HG03103 (cell line): ENCODE data around the gene ZNF543.
"Not testable (repeated sequence)": the region's sequence is repeated elsewhere in the genome, so short reads cannot be mapped to it uniquely, and the experiment has no call there.

Source experiments
- ATAC-seq: cut with Tn5 transposase; IDR thresholded peaks from one replicate; pipeline ENCODE4 v1.9.1; 2021; ENCODE audit warnings: low read depth; ENCODE audit not compliant: unreplicated experiment

The ZNF543 gene

GRCh38 chr19:57320180-57321084 is at the start of gene ZNF543:
TSS of gene ZNF543 (plus strand) at chr19:57320472. CDS start at chr19:57320854, 382 bp downstream.
- ATAC-seq = peak; percentile 93

GRCh38 chr19:57271280-57271679 is 49.0 kb upstream of the ZNF543 start:
- no peak for ATAC-seq

DNA sequence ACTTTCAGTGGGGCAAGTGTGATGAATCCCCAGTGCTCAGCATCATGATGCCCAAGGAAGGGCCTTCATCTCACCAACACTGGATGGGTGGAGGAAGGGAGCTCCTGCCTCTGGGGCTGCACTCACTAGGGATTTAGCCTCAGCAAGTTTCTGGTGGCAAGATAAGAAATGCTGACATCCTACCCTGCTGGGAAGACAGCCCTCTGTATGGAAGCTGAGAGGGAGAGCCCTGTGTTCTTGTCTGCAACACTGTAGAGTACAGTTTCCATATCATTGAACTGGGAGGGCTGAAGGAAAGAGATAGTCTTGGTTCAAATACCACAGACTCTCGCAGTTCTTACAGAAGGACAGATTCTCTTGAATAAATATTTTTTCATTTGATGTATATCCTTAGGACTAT is 47.3 kb upstream of the ZNF543 start:
- no peak for ATAC-seq

DNA sequence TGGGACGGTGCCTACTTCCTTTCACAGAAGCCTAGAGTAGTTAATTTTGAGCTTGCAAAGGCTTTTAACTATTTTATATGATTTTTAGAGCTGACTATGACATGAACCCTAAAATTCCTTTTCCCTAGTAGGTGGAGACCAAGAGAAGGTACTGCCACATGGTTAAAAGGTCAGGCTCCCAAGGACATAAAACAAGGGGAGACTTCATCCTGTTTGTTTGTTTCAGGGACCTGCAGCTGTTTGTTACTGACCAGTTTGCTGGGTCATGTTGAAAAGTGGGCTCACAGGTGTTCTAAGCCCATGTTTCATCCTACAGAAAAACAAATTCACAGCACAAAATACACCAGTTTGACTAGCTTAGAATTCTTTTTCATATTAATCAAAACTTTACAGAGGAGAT is 43.8 kb upstream of the ZNF543 start:
- ATAC-seq = no peak

DNA sequence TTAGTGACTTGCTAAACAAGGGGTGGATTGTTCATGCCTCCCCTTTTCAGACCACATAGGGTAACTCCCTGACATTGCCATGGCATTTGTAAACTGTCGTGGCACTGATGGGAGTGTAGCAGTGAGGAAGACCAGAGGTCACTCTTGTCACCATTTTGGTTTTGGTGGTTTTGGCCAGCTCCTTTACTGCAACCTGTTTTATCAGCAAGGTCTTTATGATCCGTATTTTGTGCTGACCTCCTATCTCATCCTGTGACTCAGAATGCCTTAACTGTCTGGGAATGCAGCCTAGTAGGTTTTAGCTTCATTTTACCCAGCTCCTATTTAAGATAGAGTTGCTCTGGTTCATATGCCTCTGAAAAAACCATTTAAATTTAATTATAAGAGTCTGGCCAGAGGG is 41.8 kb upstream of the ZNF543 start:
- ATAC-seq = not testable (repeated sequence)

DNA sequence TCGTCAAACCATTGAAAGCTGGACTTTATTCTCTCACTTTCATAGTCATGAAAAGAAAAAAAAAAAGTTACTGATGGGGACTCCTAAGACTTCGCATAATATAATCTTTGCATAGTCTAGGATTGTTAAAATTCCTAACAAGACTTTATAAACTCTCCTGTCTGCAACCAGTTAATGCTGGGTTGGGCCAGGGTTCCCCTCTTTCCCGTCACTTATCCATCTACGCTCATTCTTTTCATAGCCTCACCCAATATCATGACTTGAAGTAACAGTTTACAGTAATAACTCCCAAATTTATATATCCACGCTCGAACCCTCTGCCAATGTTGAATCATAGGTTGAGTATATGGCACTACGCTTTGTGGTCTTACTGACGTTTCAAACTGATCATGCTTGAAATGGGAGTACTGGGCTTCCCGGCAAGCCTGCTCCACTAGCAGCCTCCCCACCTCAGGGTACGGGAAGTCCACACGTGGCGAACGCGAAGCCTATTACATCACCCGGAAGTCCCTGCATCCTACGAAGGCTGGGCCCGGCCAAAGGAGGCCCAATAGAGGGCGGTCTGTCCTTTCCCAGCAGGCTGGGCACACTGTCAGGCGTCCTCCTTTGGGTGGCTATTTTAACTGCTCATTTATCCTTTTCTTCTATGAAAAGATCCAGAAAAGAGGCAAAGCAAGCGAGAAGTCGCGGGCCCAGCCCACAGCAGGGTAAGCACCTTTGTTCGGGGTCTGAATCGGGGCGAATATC is 40.7 kb upstream of the ZNF543 start:
- ATAC-seq = peak; percentile 60

DNA sequence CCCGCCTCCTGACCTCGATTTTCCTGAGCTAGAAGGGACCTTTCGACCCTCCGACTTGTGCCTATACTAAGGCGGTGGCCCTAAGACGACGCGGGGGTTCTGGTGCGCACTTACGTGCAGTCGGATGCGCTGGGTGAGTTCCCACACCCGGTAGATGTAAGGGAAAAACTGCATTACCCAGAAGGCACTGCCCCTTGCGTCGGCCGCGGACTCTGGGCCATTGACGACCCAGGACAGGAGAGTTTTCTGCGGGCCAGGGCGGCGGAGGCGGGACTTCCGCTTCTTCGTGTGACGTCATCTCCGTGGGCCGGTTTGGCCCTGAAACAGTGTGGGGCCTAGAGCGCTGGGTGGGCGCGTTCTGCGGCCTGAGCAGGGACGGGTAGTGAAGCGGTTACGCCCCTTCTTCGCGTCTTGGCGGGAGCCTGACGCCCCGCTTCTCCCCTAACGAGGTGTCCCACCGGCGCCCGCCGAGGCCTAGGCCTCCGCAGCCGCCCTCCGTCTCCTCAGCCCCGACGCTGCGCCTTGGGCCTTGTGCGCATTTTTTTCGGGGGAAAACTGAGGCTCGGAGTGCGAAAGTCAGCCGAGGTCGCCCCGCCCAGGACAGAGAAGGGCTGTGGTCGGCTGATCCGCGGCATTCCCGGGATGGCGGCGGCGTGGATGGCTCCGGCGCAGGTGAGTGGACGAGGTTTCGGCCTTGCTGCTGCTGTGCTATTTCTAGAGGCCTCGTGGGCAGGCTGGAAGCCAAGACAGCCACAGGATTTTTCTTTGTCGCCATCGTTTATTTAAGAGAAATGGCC is 39.9 kb upstream of the ZNF543 start, which contains the start of gene ZNF460:
TSS of gene ZNF460 (plus strand) at position 321 of the 797 bp plus-strand sequence. CDS start at position 643, 322 bp downstream.
- ATAC-seq = peak; percentile 69

GRCh38 chr19:57280962-57281400 is 39.3 kb upstream of the ZNF543 start:
- no peak for ATAC-seq

DNA sequence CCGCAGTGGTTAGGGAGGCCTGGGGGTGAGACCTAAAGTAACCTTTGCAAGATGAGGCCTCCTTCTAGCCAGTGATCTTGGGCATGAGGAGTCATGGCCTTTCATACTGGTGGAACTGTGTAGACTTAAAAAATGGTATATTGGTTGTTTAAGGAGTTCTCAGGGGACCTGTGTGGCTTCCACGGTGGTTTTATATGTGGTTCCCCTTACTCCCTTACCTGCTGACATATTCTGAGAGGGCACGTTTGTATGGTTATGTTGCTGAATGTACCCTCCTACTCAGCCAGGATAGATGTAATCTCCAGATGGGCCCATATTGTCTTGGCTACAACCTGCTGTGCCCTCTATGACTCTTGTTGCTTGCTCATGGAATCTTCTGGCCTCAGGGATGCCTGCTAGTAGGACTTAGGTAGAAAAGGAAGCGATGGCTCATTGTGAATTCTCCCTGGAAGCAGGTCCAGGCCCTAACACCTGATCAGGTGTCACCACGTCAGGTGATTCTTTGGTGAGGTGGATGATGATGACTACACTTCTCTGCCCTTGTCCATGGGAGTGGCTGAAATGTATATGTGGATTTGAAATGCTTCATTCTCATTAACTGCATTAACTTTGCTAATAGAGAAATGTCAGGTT is 38.1 kb upstream of the ZNF543 start:
- ATAC-seq = no peak

DNA sequence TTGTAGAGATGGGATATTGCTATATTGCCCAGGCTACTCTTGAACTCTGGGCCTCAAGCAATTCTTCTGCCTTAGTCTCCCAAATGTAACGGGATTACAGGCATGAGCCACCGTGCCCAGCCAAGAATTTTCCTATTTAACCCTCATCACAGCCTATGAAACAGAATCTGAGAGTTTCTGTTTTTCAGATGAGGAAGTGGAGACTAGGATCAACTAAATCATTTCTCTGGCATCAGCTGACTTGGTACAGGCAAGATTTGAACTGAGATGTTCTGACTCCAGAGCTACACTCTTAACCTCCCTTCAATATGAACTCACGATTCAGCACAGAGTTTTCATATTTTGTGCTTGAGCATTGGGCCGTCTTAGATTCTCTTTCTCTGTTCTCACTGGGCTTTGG is 31.9 kb upstream of the ZNF543 start:
- ATAC-seq = no peak

DNA sequence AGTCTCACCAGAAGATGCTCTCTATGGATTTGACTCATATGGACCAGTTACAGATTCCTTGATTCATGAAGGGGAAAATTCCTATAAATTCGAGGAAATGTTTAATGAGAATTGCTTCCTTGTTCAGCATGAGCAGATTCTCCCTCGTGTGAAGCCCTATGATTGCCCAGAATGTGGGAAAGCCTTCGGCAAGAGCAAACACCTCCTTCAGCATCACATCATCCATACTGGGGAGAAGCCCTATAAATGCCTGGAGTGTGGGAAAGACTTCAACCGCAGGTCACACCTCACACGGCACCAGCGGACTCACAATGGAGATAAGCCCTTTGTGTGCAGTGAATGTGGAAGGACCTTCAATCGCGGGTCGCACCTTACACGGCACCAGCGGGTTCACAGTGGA is 29.3 kb upstream of the ZNF543 start:
- ATAC-seq = no peak

DNA sequence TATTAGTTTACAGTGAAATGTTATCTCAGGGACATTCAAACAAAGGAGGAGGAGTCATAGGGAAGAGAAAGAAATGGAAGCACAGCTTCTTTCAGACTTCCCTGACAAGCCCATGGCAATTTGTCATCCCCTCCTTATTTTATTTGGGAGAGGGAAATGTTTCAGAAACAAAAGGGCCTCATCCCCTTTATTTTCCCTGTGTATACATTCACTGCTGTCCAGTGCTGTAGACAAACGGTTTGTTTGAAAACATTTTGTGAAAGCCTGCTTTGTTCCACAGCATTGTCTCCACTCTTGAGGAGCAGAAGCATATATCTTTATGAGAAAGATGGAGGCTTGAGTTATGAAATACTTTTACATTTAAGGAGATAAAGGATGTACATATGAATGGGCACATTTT is 27.7 kb upstream of the ZNF543 start:
- no peak for ATAC-seq

DNA sequence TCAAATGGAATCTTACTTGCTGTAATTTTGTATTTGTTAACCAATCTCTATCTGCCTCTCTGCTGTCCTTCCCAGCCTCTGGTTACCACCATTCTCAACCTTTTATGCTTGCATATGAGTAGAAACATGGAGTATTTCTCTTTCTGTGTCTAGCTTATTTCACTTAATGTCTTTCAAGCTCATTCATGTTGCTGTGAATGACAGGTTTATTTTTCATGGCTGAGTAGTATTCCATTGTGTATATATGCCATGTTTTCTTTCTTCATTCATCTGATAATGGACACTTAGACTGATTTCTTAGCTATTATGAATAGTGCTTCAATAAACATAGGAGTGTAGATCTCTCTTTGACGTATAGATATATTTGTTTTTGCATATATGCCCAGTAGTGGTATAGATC is 26.6 kb upstream of the ZNF543 start:
- ATAC-seq = no peak

- ATAC-seq = no peak
These were observed 18.2 kb upstream of the ZNF543 start for GRCh38 chr19:57302020-57302465.

GRCh38 chr19:57302727-57303401 is 17.4 kb upstream of the ZNF543 start:
- ATAC-seq = no peak

- ATAC-seq = no peak
These were observed 15.2 kb upstream of the ZNF543 start for GRCh38 chr19:57305056-57305455.

GRCh38 chr19:57308514-57308913 is 11.8 kb upstream of the ZNF543 start:
- ATAC-seq = no peak

DNA sequence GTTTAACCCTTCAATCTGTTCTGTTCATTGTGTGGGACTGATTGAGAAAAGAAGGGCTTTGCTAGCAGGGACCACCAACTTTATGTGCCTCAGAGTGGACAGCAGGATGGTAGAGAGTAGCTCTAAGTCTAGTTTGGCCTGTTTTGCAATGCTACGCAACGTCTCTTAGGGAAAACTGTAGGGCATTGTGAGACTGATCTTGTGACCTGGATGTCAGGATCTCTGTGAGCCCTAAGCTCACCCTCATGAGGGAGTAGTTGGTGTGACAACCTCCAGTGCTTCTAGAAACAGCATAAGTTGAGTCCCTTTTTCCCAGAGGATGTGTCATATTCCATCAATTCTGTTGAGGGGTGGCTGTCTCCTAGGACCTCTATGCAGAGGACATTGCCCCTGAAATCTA is 9.5 kb upstream of the ZNF543 start:
- no peak for ATAC-seq

- ATAC-seq = no peak
These were observed 6.1 kb upstream of the ZNF543 start for GRCh38 chr19:57314146-57314545.

GRCh38 chr19:57317503-57317902 is 2.8 kb upstream of the ZNF543 start:
- ATAC-seq = no peak
